Liver (tissue), 2 donors: ENCODE results near the gene CADM2.

Experiments
- CTCF ChIP-seq: fragments of 150-350 bp; IDR thresholded peaks from 2 replicates; pipeline ENCODE4 v1.5.1; 2017; ENCODE audit warnings: improper control_type of control experiment, low read depth, low read length; ENCODE audit not compliant: missing input control
- FOXA2 ChIP-seq: IDR thresholded peaks from 2 replicates; pipeline ENCODE4 v1.6.1; 2016; ENCODE audit warnings: antibody characterized with exemption
- MAX ChIP-seq: IDR thresholded peaks from 2 replicates; pipeline ENCODE4 v1.6.1; 2016; ENCODE audit warnings: antibody characterized with exemption
- donor health status: healthy.

GRCh38 chr3:85977615-85978338 lies 1019.0 kb downstream of the CADM2 start:
- TF ChIP-seq FOXA2: no peak
- TF ChIP-seq CTCF: no peak
- no peak for TF ChIP-seq MAX
